B cell (primary cell): ENCODE data around the gene GRID1. TPM values are rescaled to one million over a fixed set of nuclear protein-coding genes. Genes with fewer than 3 reads are reported as not detected.

Experiments
- ATAC-seq: fragments of 200-7000 bp; cut with Tn5 transposase; one replicate; pipeline ENCODE4 v1.10.0; 2021; ENCODE audit warnings: low read depth, mild to moderate bottlenecking, moderate number of reproducible peaks, moderate library complexity
- CTCF ChIA-PET: fragments of 350-600 bp; sonication (Branson Sonifier 250); formaldehyde crosslinking; loops from one replicate; lab custom pipeline; 2021; ENCODE audit warnings: antibody characterized with exemption, inconsistent platforms; lab: Charles Lee
- POLR2A ChIA-PET: fragments of 350-600 bp; sonication (Branson Sonifier 250); formaldehyde crosslinking; loops from one replicate; lab custom pipeline; 2021; ENCODE audit warnings: antibody characterized with exemption; lab: Charles Lee
- DNase-seq: peaks from one replicate; pipeline ENCODE4 v3.0.0; 2013
- H2AFZ ChIP-seq: 2 replicates; pipeline ENCODE4 v1.6.1; 2012; ENCODE audit warnings: mild to moderate bottlenecking, low read depth, low read length; ENCODE audit not compliant: insufficient read depth, poor library complexity, severe bottlenecking
- H3K27ac ChIP-seq, 2 donors: 1 replicate in 1 of 2; 2 replicates in 1 of 2; pipeline ENCODE4 v1.5.1; 2012 to 2013; ENCODE audit warnings: low read length in 2 of 2, mild to moderate bottlenecking in 2 of 2, moderate library complexity in 1 of 2
- H3K27me3 ChIP-seq, 4 experiments: fragments of 200-600 bp in 1 of 4; sonication (generic) in 1 of 4; replicated peaks in 1 of 4; 1 replicate in 2 of 4; 2 replicates in 2 of 4; pipeline versions ENCODE4 v1.6.1 to v1.7.0; 2013 to 2016; ENCODE audit warnings: low read length in 3 of 4, mild to moderate bottlenecking in 2 of 4, mixed read lengths in 1 of 4, moderate library complexity in 1 of 4; ENCODE audit not compliant: insufficient read depth in 4 of 4, control insufficient read depth in 3 of 4; ENCODE audit errors: control extremely low read depth in 1 of 4
- H3K36me3 ChIP-seq, 2 experiments: replicated peaks in 1 of 2; 1 replicate in 1 of 2; 2 replicates in 1 of 2; pipeline versions ENCODE4 v1.6.1 to v1.7.1; 2013; ENCODE audit warnings: low read length in 1 of 2; ENCODE audit not compliant: insufficient read depth in 2 of 2, control insufficient read depth in 1 of 2; ENCODE audit errors: control extremely low read depth in 1 of 2, extremely low read depth in 1 of 2
- H3K4me1 ChIP-seq, 2 donors: fragments of 200-600 bp in 1 of 2; sonication (generic) in 1 of 2; 1 replicate in 1 of 2; 2 replicates in 1 of 2; pipeline versions ENCODE4 v1.5.1 to v1.6.1; 2013 to 2017; ENCODE audit warnings: low read length in 2 of 2; ENCODE audit not compliant: control insufficient read depth in 2 of 2, insufficient read depth in 2 of 2
- H3K4me2 ChIP-seq: replicated peaks from 2 replicates; pipeline ENCODE3; 2012; ENCODE audit warnings: mild to moderate bottlenecking, low read depth, low read length; ENCODE audit not compliant: poor library complexity, severe bottlenecking
- H3K4me3 ChIP-seq, 5 experiments: fragments of 200-600 bp in 1 of 5; sonication (generic) in 1 of 5; 1 replicate in 3 of 5; 2 replicates in 2 of 5; pipeline versions ENCODE4 v1.5.1 to v1.7.0; 2011 to 2016; ENCODE audit warnings: low read length in 4 of 5, mild to moderate bottlenecking in 4 of 5, low read depth in 2 of 5, control low read depth in 1 of 5, moderate library complexity in 1 of 5; ENCODE audit not compliant: insufficient read depth in 1 of 5; ENCODE audit errors: control extremely low read depth in 1 of 5, extremely low read depth in 1 of 5
- H3K79me2 ChIP-seq: fragments of 200-600 bp; sonication (generic); one replicate; pipeline ENCODE4 v1.6.0; 2016; ENCODE audit warnings: low read length; ENCODE audit not compliant: control insufficient read depth, insufficient read depth
- H3K9ac ChIP-seq: fragments of 200-600 bp; sonication (generic); 2 replicates; pipeline ENCODE4 v1.6.1; 2017; ENCODE audit warnings: mild to moderate bottlenecking, low read length, moderate library complexity
- H3K9me3 ChIP-seq, 3 donors: one replicate each; pipeline versions ENCODE4 v1.6.1 to v1.7.1; 2013; ENCODE audit warnings: low read length in 2 of 3; ENCODE audit not compliant: control insufficient read depth in 2 of 3, insufficient read depth in 1 of 3; ENCODE audit errors: control extremely low read depth in 1 of 3
- H4K20me1 ChIP-seq: 2 replicates; pipeline ENCODE4 v1.6.0; 2012; ENCODE audit warnings: mild to moderate bottlenecking, low read length; ENCODE audit not compliant: insufficient read depth, control insufficient read depth, poor library complexity, severe bottlenecking
- H3K27ac Mint-ChIP-seq: one replicate; pipeline ENCODE4 v1.8.0; 2021; ENCODE audit warnings: mixed read lengths
- H3K27me3 Mint-ChIP-seq: one replicate; pipeline ENCODE4 v1.8.0; 2021; ENCODE audit warnings: mixed read lengths
- H3K4me1 Mint-ChIP-seq: one replicate; pipeline ENCODE4 v1.8.0; 2021; ENCODE audit warnings: mixed read lengths
- H3K4me3 Mint-ChIP-seq: one replicate; pipeline ENCODE4 v1.8.0; 2021; ENCODE audit warnings: mixed read lengths
- H3K9me3 Mint-ChIP-seq: one replicate; pipeline ENCODE4 v1.8.0; 2022; ENCODE audit warnings: mixed read lengths; ENCODE audit not compliant: insufficient read depth
- CTCF ChIP-seq: fragments of 200-600 bp; IDR thresholded peaks from one replicate; pipeline ENCODE4 v1.8.0; 2022; ENCODE audit warnings: antibody characterized with exemption, mild to moderate bottlenecking
- EZH2 ChIP-seq: IDR thresholded peaks from 2 replicates; pipeline ENCODE4 v1.6.1; 2012; ENCODE audit warnings: borderline replicate concordance, low read depth, mild to moderate bottlenecking, moderate library complexity, low read length; ENCODE audit not compliant: insufficient read depth, poor library complexity, severe bottlenecking
- WGBS: methylation state at CpG from one replicate; pipeline ENCODE4 v1.1.5; 2013; ENCODE audit warnings: missing lambda C conversion rate; ENCODE audit not compliant: insufficient coverage; 5-methylcytosine and 5-hydroxymethylcytosine counted together
- intact Hi-C: fragments of 100-400 bp; cut with micrococcal nuclease; formaldehyde crosslinking; loops from one replicate; pipeline ENCODE4 v1.10.0; 2022
- polyA plus RNA-seq: library from polyadenylated mRNA; depleted of rRNA; stranded (reverse); fragments of >200 nt; gene quantifications from 2 replicates; pipeline ENCODE4 v1.2.3, GENCODE V29; 2012
- total RNA-seq, 2 donors: library from RNA; stranded (reverse); fragments of 120-200 nt in 1 of 2; gene quantifications; 1 replicate in 1 of 2; 2 replicates in 1 of 2; pipeline versions ENCODE4 v1.2.3 to v1.2.4, GENCODE V29; 2013 to 2022

Gene GRID1
- total and polyA plus RNA-seq, 2 donors (not counting 1 experiment from before 2014, with no cell fraction given) = not detected

GRCh38 chr10:86370006-86370585 lies 3.5 kb upstream of the GRID1 start:
- no peaks in the 10 kb centered on the region for H3K36me3 ChIP-seq
- H3K4me1 ChIP-seq = peaks cover 17 to 25% of the 10 kb centered on the region in 2 donors
- peaks cover 0 to 3% (median 0%) of the 10 kb centered on the region in 3 donors for H3K9me3 ChIP-seq
- no peak overlapping the region for H3K27ac ChIP-seq
- intact Hi-C loops = loop anchor here (10.0 kb wide), 1 partner anchor 1525 kb away; no protein-coding TSS in a partner anchor
- H3K4me3 ChIP-seq = no peak overlapping the region
- ChIA-PET POLR2A (no interaction called here), CTCF (interaction anchor here (1.0 kb wide), 1 partner anchor 1940 kb away, joined by 3 read pairs; no protein-coding TSS in a partner anchor)
- Mint-ChIP-seq H3K27ac (peak overlapping the region; percentile 15), H3K4me1 (peaks cover 14% of the 10 kb centered on the region), H3K9me3 (no peaks in the 10 kb centered on the region), H3K4me3 (no peak overlapping the region), H3K27me3 (peaks cover 64% of the 10 kb centered on the region)
- no peak for DNase-seq
- no peaks in the 10 kb centered on the region for H3K79me2 ChIP-seq
- TF ChIP-seq EZH2 (no peak), CTCF (no peak)
- no peak overlapping the region for H3K9ac ChIP-seq
- H3K27me3 ChIP-seq = peaks cover 0 to 62% (median 21%) of the 10 kb centered on the region in 4 experiments
- no peak overlapping the region for H2AFZ ChIP-seq
- WGBS = 90% methylated on average over 4 of the region's 4 CpGs
- ATAC-seq = no peak
- H4K20me1 ChIP-seq = no peaks in the 10 kb centered on the region
- no peak overlapping the region for H3K4me2 ChIP-seq

GRCh38 chr10:86368987-86369386 lies 2.4 kb upstream of the GRID1 start:
- Histone ChIP-seq H3K4me2 (no peak overlapping the region), H3K79me2 (no peaks in the 10 kb centered on the region), H3K36me3 (no peaks in the 10 kb centered on the region), H3K4me1 (peaks cover 28 to 29% of the 10 kb centered on the region in 2 donors), H3K27ac (no peak overlapping the region), H3K27me3 (peaks cover 0 to 71% (median 26%) of the 10 kb centered on the region in 4 experiments), H3K9ac (no peak overlapping the region), H4K20me1 (no peaks in the 10 kb centered on the region), H3K4me3 (no peak overlapping the region), H3K9me3 (peaks cover 0 to 3% (median 0%) of the 10 kb centered on the region in 3 donors), H2AFZ (no peak overlapping the region)
- TF ChIP-seq CTCF (no peak), EZH2 (no peak)
- ChIA-PET POLR2A (no interaction called here), CTCF (interaction anchor here (1.0 to 1.1 kb wide), 2 partner anchors 9 to 1939 kb away, joined by 3 to 6 read pairs; no protein-coding TSS in a partner anchor)
- H3K4me3 Mint-ChIP-seq = peak overlapping the region; percentile 30
- no peak overlapping the region for H3K27ac Mint-ChIP-seq
- ATAC-seq = no peak
- intact Hi-C loops = no loop called here
- peaks cover 63% of the 10 kb centered on the region for H3K27me3 Mint-ChIP-seq
- DNase-seq = no peak
- H3K4me1 Mint-ChIP-seq = peaks cover 20% of the 10 kb centered on the region
- WGBS = 90% methylated on average over 2 of the region's 2 CpGs
- H3K9me3 Mint-ChIP-seq = no peaks in the 10 kb centered on the region
